GM23248 (cell line): ENCODE measurements around the gene PLA2G4E. TPM values are rescaled to one million over a fixed set of nuclear protein-coding genes. Genes with fewer than 3 reads are reported as not detected.

Experiments
- DNase-seq: peaks from one replicate; pipeline ENCODE4 v3.0.0-alpha.2; 2015
- H2AFZ ChIP-seq: fragments of 200-600 bp; sonication (generic); 2 replicates; pipeline ENCODE4 v1.6.1; 2016; ENCODE audit warnings: antibody characterized with exemption
- H3F3A ChIP-seq: fragments of 200-600 bp; sonication (generic); 2 replicates; pipeline ENCODE4 v1.6.1; 2016; ENCODE audit warnings: mild to moderate bottlenecking, antibody characterized with exemption, mixed run types; ENCODE audit not compliant: insufficient read depth
- H3K27ac ChIP-seq: fragments of 200-600 bp; sonication (generic); 2 replicates; pipeline ENCODE4 v1.5.1; 2016; ENCODE audit warnings: mild to moderate bottlenecking
- H3K27me3 ChIP-seq: fragments of 200-600 bp; sonication (generic); replicated peaks from 2 replicates; pipeline ENCODE4 v1.6.1; 2016; ENCODE audit warnings: mild to moderate bottlenecking; ENCODE audit not compliant: insufficient read depth
- H3K36me3 ChIP-seq: fragments of 200-600 bp; sonication (generic); 2 replicates; pipeline ENCODE4 v1.6.1; 2016; ENCODE audit warnings: low read depth, mild to moderate bottlenecking
- H3K4me1 ChIP-seq: fragments of 200-600 bp; sonication (generic); 2 replicates; pipeline ENCODE4 v1.6.1; 2016; ENCODE audit warnings: mild to moderate bottlenecking; ENCODE audit not compliant: insufficient read depth
- H3K4me2 ChIP-seq: fragments of 200-600 bp; sonication (generic); one replicate; pipeline ENCODE4 v1.6.1; 2016; ENCODE audit warnings: mild to moderate bottlenecking; ENCODE audit not compliant: unreplicated experiment
- H3K4me3 ChIP-seq: fragments of 200-600 bp; sonication (generic); 2 replicates; pipeline ENCODE4 v1.5.1; 2016; ENCODE audit warnings: mild to moderate bottlenecking
- H3K79me2 ChIP-seq: fragments of 200-600 bp; sonication (generic); 2 replicates; pipeline ENCODE4 v1.6.1; 2016; ENCODE audit warnings: mild to moderate bottlenecking; ENCODE audit not compliant: insufficient read depth
- H3K9ac ChIP-seq: fragments of 200-600 bp; sonication (generic); 2 replicates; pipeline ENCODE4 v1.6.1; 2016; ENCODE audit warnings: mild to moderate bottlenecking
- H3K9me2 ChIP-seq: fragments of 200-600 bp; sonication (generic); 2 replicates; pipeline ENCODE4 v1.6.1; 2016; ENCODE audit warnings: mixed run types, mild to moderate bottlenecking, moderate library complexity; ENCODE audit not compliant: insufficient read depth
- H3K9me3 ChIP-seq: fragments of 200-600 bp; sonication (generic); one replicate; pipeline ENCODE4 v1.6.1; 2017; ENCODE audit warnings: low read depth
- H4K20me1 ChIP-seq: fragments of 200-600 bp; sonication (generic); 2 replicates; pipeline ENCODE4 v1.6.0; 2016; ENCODE audit not compliant: insufficient read depth
- EZH2 ChIP-seq: fragments of 200-600 bp; sonication (generic); IDR thresholded peaks from 2 replicates; pipeline ENCODE4 v1.6.1; 2018; ENCODE audit warnings: antibody characterized with exemption, mild to moderate bottlenecking; ENCODE audit not compliant: insufficient read depth, poor library complexity, severe bottlenecking
- EZH2phosphoT487 ChIP-seq: fragments of 200-600 bp; sonication (generic); IDR thresholded peaks from 2 replicates; pipeline ENCODE4 v1.6.1; 2018; ENCODE audit warnings: antibody characterized with exemption, moderate library complexity, mild to moderate bottlenecking, low read depth; ENCODE audit not compliant: insufficient read depth
- WGBS, 2 experiments: methylation state at CpG; one replicate each; pipeline ENCODE4 v1.1.6; 2015 to 2017; ENCODE audit warnings: low lambda C conversion rate in 2 of 2, low coverage in 1 of 2; ENCODE audit errors: missing lambda C conversion rate in 2 of 2; 5-methylcytosine and 5-hydroxymethylcytosine counted together
- in situ Hi-C: fragments of 300-500 bp; cut with MboI; formaldehyde crosslinking; loops from 2 replicates; pipeline ENCODE4 v1.15.0; 2020
- polyA plus RNA-seq: library from polyadenylated mRNA; unstranded; fragments of >200 nt; fragmentation: Nextera tagmentation; extraction: Ambion mirVana; gene quantifications from 2 replicates; pipeline ENCODE4 v1.2.1, GENCODE V29; 2016
- total RNA-seq: library from RNA; depleted of rRNA; stranded (reverse); fragments of >200 nt; shearing (Covaris generic); gene quantifications from 2 replicates; pipeline ENCODE4 v1.2.3, GENCODE V29; 2014

The PLA2G4E gene
- total and polyA plus RNA-seq, 2 experiments from 2014 or later: not detected

- WGBS, 2 experiments: 97% methylated on average over 12 of the region's 12 CpGs
- 0 out of 2 replicates have a peak, but pooled peaks cover 10% of the 10 kb centered on the region for H3K36me3 ChIP-seq
- in situ Hi-C loops: no loop called here
- no peaks in the 10 kb centered on the region for H3K9me2 ChIP-seq
- H3K27me3 ChIP-seq: no peaks in the 10 kb centered on the region
- no peak overlapping the region for H3K9ac ChIP-seq
- TF ChIP-seq EZH2phosphoT487: no peak
- TF ChIP-seq EZH2: no peak
- H3K4me1 ChIP-seq: no peaks in the 10 kb centered on the region
- H3F3A ChIP-seq: no peaks in the 10 kb centered on the region
- no peak overlapping the region for H2AFZ ChIP-seq
- no peak for DNase-seq
- H4K20me1 ChIP-seq: no peaks in the 10 kb centered on the region
- no peak overlapping the region for H3K27ac ChIP-seq
- H3K79me2 ChIP-seq: peaks cover 76% of the 10 kb centered on the region
- no peaks in the 10 kb centered on the region for H3K9me3 ChIP-seq
- no peak overlapping the region for H3K4me2 ChIP-seq
- no peak overlapping the region for H3K4me3 ChIP-seq
Observed at GRCh38 chr15:41957021-41957897, 63.6 kb downstream of the PLA2G4E start.

GRCh38 chr15:41955807-41956525, 64.9 kb downstream of the PLA2G4E start:
- H3K27ac ChIP-seq: no peak overlapping the region
- H3K4me1 ChIP-seq: peaks cover under 1% of the 10 kb centered on the region; the same call in 1 of the 2 replicates

GRCh38 chr15:41955100-41955499, 65.7 kb downstream of the PLA2G4E start:
- Histone ChIP-seq H3K79me2 (peaks cover 55% of the 10 kb centered on the region), H3K4me3 (no peak overlapping the region), H3F3A (0 out of 2 replicates have a peak, but pooled peaks cover under 1% of the 10 kb centered on the region), H3K27ac (no peak overlapping the region), H3K27me3 (no peaks in the 10 kb centered on the region), H3K36me3 (0 out of 2 replicates have a peak, but pooled peaks cover 10% of the 10 kb centered on the region), H3K9me3 (no peaks in the 10 kb centered on the region), H3K9ac (no peak overlapping the region), H2AFZ (no peak overlapping the region), H4K20me1 (no peaks in the 10 kb centered on the region), H3K4me1 (peaks cover 9% of the 10 kb centered on the region), H3K4me2 (no peak overlapping the region), H3K9me2 (no peaks in the 10 kb centered on the region)
- in situ Hi-C loops: no loop called here
- TF ChIP-seq EZH2phosphoT487 (no peak), EZH2 (no peak)
- no peak for DNase-seq
- WGBS, 2 experiments: 94% methylated on average over 7 of the region's 7 CpGs

More at GRCh38 chr15:41955807-41956525, 64.9 kb downstream of the PLA2G4E start:
- TF ChIP-seq EZH2 (no peak), EZH2phosphoT487 (no peak)
- 72 to 74% methylated on average over 20 to 21 of the region's 21 CpGs for WGBS, 2 experiments
- no peak for DNase-seq
- H3K4me3 ChIP-seq: no peak overlapping the region
- no peaks in the 10 kb centered on the region for H3K9me3 ChIP-seq
- no peak overlapping the region for H2AFZ ChIP-seq
- H3K9me2 ChIP-seq: no peaks in the 10 kb centered on the region
- no peaks in the 10 kb centered on the region for H3F3A ChIP-seq
- no peaks in the 10 kb centered on the region for H4K20me1 ChIP-seq
- no peak overlapping the region for H3K9ac ChIP-seq
- H3K36me3 ChIP-seq: 0 out of 2 replicates have a peak, but pooled peaks cover 10% of the 10 kb centered on the region
- H3K79me2 ChIP-seq: peaks cover 63% of the 10 kb centered on the region
- H3K4me2 ChIP-seq: no peak overlapping the region
- in situ Hi-C loops: no loop called here
- H3K27me3 ChIP-seq: no peaks in the 10 kb centered on the region

GRCh38 chr15:41954036-41954435, 66.8 kb downstream of the PLA2G4E start:
- peaks cover 19% of the 10 kb centered on the region for H3K4me1 ChIP-seq
- TF ChIP-seq EZH2phosphoT487 (no peak), EZH2 (no peak)
- 0 out of 2 replicates have a peak, but pooled peaks cover 6% of the 10 kb centered on the region for H3F3A ChIP-seq
- H3K36me3 ChIP-seq: 0 out of 2 replicates have a peak, but pooled peaks cover 10% of the 10 kb centered on the region
- peaks cover 44% of the 10 kb centered on the region for H3K79me2 ChIP-seq
- H3K27ac ChIP-seq: no peak overlapping the region
- DNase-seq: no peak
- no peaks in the 10 kb centered on the region for H3K9me3 ChIP-seq
- WGBS, 2 experiments: 84 to 88% methylated on average over 6 of the region's 6 CpGs
- no peak overlapping the region for H3K4me3 ChIP-seq
- no peaks in the 10 kb centered on the region for H4K20me1 ChIP-seq
- no peak overlapping the region for H2AFZ ChIP-seq
- in situ Hi-C loops: no loop called here
- H3K9me2 ChIP-seq: no peaks in the 10 kb centered on the region
- H3K4me2 ChIP-seq: no peak overlapping the region
- no peak overlapping the region for H3K9ac ChIP-seq
- no peaks in the 10 kb centered on the region for H3K27me3 ChIP-seq
